VCaP (cell line): Measurements from ENCODE around the gene RPL19.

Experiments
- H3K27ac ChIP-seq: fragments of 450-650 bp; 2 replicates; pipeline ENCODE4 v1.5.1; 2017
- TF ChIP-seq, protein P1 (sequence below): fragments of 450-650 bp; conservative IDR thresholded peaks from 2 replicates; pipeline ENCODE4 v1.5.1; 2017; ENCODE audit warnings: mild to moderate bottlenecking, moderate library complexity

RPL19 gene

DNA sequence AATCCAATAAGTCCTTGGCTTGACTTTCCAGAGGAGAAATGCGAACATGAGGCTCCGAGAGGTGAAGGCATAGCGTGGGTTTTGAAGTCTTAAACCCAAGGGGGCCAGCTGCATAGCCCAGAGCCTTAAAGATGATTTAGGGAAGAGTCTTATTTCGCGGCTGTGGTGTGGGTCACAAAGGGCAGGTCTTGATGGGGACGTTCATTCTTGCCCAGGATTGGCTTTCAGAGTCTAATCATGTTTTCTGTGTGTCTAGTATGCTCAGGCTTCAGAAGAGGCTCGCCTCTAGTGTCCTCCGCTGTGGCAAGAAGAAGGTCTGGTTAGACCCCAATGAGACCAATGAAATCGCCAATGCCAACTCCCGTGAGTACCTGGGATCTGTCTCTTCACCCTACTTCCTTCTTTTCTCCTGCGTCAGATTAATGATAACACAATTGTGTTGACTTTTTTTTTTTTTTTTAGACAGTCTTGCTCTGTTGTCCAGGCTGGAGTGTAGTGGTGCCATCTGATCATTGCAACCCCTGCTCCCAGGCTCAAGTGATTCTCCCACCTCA, 951 bp downstream of the RPL19 start:
- TF ChIP-seq, protein P1, sequence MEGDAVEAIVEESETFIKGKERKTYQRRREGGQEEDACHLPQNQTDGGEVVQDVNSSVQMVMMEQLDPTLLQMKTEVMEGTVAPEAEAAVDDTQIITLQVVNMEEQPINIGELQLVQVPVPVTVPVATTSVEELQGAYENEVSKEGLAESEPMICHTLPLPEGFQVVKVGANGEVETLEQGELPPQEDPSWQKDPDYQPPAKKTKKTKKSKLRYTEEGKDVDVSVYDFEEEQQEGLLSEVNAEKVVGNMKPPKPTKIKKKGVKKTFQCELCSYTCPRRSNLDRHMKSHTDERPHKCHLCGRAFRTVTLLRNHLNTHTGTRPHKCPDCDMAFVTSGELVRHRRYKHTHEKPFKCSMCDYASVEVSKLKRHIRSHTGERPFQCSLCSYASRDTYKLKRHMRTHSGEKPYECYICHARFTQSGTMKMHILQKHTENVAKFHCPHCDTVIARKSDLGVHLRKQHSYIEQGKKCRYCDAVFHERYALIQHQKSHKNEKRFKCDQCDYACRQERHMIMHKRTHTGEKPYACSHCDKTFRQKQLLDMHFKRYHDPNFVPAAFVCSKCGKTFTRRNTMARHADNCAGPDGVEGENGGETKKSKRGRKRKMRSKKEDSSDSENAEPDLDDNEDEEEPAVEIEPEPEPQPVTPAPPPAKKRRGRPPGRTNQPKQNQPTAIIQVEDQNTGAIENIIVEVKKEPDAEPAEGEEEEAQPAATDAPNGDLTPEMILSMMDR = no peak
- peak overlapping the region; percentile 99 for H3K27ac ChIP-seq

DNA sequence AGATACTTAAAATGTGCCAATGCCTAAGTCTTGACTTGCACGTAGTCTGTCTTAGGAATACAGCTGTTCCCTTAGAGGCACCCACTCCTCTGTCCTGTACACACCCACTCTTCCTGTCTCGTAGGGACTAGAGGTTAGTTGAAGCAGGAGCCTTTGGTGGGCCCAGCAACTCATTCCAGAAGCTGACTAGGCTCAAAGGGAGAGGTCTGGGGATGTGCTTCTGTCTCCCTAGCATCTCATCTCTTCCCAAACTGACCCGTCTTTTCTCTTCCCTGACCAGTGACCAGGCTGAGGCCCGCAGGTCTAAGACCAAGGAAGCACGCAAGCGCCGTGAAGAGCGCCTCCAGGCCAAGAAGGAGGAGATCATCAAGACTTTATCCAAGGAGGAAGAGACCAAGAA, 4.2 kb downstream of the RPL19 start:
- TF ChIP-seq, protein P1 = no peak
- H3K27ac ChIP-seq = peak overlapping the region; percentile 99

DNA sequence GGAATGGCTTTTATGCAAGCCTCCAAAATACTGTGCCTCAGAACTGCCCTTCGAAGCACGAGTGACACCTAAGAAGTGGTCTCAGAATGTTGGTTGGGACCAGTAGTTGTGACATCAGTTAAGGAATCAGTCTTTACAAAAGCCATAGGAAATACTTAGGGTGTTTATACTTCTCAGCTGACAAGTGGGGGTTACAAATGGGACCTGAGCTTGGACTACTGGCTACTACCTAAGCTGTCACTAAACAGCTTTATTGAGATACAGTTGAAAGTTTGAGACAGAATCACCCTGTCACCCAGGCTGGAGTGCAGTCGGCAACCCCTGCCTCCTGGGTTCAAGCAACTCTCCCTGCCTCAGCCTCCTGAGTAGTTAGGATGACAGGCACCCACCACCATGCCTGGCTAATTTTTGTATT, 5.0 kb downstream of the RPL19 start:
- H3K27ac ChIP-seq = no peak overlapping the region
- TF ChIP-seq, protein P1 = no peak

DNA sequence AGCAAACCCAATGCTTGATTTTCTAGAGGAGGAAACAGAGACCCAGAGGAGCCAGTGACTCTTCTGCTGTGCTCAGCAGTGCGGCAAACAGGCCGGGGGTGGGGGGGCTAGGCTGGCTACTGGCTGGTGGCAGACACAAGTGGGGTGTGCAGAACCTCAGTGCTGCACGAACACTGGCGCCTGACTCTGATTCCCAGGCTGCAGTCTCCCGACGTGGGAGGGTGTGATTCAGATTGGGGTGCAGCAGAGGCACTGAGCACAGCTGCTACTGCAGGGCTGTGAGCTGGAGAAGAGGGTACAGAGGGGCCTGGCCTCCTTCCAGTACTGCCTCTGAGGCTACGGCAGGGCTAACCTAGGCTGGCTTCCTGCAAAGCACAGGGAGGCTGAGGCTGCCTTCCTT, 8.1 kb downstream of the RPL19 start:
- no peak overlapping the region for H3K27ac ChIP-seq
- TF ChIP-seq, protein P1 = no peak

DNA sequence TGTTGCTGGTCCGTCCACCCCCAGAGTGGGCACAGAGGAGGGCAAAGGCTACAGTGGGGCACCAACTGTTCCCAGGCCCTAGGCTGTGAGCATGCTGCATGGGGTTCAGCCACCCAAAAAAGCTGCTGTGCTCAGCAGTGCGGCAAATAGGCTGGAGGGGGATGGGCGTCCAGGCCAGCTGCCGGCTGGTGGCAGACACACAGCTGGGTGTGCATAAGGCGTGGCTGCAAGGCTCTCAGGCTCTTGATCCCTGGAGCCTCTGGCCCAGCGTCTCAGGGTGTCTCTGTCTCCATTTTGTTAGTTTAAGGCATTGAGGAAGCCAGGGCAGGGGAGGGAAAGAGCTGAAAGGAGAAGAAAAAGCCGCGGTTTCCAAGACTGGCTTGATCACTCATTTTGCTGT, 8.8 kb downstream of the RPL19 start:
- no peak overlapping the region for H3K27ac ChIP-seq
- TF ChIP-seq, protein P1 = no peak

DNA sequence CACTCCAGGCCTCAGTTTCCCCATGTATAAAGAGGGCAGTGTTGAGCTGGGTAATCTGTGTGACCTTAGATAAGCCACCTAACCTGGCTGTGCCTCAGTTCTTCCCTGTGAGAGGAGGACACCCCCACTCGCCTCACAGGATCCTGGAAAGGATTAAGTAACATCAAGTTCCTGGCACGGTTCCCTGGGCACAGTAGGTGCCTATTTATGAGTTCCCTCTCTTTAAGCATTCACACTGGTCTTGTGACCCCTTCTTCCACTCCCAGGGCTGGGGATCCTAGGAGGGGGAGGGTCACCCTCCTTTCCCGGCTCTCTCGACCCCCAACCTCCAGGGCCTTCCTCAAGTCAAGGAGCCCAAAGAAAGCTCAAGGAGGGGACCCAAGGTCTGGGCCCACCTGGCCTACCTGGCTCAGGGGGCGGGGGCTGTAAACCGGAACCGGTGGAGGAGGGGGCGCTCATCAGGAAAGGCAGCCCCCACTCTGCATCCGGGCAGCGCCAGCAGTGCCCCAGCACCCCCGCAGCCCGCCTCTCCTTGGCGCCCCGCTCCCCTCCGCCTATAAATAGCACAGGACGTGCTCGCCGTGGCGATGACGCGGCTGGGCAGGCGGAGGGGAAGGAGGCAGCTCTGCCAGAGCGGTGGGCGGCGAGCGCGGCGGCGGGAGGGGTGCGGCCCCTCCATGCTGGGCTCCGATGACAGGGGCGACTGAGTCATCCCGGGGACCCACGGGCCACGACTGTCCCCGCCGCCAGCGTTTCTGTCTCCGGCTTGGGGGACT, 9.4 kb downstream of the RPL19 start:
- TF ChIP-seq, protein P1 = no peak

DNA sequence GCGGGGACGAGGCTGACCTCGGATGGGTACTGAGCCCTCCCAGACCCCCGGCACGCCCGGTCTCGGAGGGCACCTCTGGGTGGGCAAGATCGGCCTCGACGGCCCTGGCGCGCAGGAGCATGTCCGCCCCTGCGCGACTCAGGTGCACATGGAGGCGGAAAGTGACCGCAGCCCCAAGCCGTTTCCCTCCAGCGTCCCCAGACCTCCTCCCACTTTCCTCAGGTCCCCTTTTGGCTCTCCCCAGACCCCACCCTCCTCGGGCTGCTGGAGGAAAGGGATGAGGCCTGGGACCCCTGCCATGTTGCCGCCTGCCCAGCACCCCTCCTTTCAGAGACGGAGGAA, 10.0 kb downstream of the RPL19 start:
- TF ChIP-seq, protein P1 = no peak
- H3K27ac ChIP-seq = peak overlapping the region; percentile 15; the same call in 1 of the 2 replicates

More for the DNA sequence above, 9.4 kb downstream of the RPL19 start:
- peak overlapping the region; percentile 15; the same call in 1 of the 2 replicates for H3K27ac ChIP-seq
